ENCODE data around the gene TPRKB. TPM values are rescaled to one million over a fixed set of nuclear protein-coding genes. Genes with fewer than 3 reads are reported as not detected.

The TPRKB gene
- total RNA-seq, 1 experiment from 2014 or later: 38.5 TPM

DNA sequence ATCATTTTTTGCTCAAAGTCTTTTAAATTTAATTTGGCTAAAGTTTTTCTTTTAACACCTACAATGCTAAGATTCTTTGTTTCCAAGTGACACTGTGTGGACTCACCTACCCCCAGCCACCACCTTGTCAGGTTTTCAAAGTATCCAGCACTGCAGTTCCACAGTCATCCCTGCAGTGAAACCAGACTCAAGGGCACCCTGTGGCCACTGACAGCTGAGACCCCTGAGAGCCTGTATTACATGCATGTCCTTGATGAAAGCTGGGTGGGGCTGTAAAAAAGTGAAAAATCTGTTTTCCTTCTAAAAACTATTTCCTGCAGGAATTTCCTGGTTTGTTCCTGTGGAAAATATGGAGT is 19.9 kb downstream of the TPRKB start:
- no TSS peak for BruUV-seq (replicated peaks)
- DNase-seq (ENCODE audit: low read depth, low spot score): no peak
- H3K27ac ChIP-seq (ENCODE audit: low read length): no peak overlapping the region
- in situ Hi-C loops (cut with HindIII; ENCODE audit: low pct_unique_long_range_greater_than_20kb, low sequenced_read_pairs): no loop called here
- no peaks in the 10 kb centered on the region for H3K4me1 ChIP-seq (ENCODE audit: control insufficient read depth, insufficient read depth, low read length)
- CTCF ChIA-PET: no interaction called here
- H3K9me3 ChIP-seq (ENCODE audit: control insufficient read depth, insufficient read depth, low read depth, low read length): no peaks in the 10 kb centered on the region; the same call in 1 of the 2 replicates
- POLR2A ChIA-PET: no interaction called here
- no peak for ATAC-seq
- H3K36me3 ChIP-seq (ENCODE audit: control insufficient read depth, insufficient read depth, low read length): no peaks in the 10 kb centered on the region
- TF ChIP-seq, protein P1, sequence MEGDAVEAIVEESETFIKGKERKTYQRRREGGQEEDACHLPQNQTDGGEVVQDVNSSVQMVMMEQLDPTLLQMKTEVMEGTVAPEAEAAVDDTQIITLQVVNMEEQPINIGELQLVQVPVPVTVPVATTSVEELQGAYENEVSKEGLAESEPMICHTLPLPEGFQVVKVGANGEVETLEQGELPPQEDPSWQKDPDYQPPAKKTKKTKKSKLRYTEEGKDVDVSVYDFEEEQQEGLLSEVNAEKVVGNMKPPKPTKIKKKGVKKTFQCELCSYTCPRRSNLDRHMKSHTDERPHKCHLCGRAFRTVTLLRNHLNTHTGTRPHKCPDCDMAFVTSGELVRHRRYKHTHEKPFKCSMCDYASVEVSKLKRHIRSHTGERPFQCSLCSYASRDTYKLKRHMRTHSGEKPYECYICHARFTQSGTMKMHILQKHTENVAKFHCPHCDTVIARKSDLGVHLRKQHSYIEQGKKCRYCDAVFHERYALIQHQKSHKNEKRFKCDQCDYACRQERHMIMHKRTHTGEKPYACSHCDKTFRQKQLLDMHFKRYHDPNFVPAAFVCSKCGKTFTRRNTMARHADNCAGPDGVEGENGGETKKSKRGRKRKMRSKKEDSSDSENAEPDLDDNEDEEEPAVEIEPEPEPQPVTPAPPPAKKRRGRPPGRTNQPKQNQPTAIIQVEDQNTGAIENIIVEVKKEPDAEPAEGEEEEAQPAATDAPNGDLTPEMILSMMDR (IDR thresholded peaks at IDR 0.05): no peak
- TF ChIP-seq, protein P2, sequence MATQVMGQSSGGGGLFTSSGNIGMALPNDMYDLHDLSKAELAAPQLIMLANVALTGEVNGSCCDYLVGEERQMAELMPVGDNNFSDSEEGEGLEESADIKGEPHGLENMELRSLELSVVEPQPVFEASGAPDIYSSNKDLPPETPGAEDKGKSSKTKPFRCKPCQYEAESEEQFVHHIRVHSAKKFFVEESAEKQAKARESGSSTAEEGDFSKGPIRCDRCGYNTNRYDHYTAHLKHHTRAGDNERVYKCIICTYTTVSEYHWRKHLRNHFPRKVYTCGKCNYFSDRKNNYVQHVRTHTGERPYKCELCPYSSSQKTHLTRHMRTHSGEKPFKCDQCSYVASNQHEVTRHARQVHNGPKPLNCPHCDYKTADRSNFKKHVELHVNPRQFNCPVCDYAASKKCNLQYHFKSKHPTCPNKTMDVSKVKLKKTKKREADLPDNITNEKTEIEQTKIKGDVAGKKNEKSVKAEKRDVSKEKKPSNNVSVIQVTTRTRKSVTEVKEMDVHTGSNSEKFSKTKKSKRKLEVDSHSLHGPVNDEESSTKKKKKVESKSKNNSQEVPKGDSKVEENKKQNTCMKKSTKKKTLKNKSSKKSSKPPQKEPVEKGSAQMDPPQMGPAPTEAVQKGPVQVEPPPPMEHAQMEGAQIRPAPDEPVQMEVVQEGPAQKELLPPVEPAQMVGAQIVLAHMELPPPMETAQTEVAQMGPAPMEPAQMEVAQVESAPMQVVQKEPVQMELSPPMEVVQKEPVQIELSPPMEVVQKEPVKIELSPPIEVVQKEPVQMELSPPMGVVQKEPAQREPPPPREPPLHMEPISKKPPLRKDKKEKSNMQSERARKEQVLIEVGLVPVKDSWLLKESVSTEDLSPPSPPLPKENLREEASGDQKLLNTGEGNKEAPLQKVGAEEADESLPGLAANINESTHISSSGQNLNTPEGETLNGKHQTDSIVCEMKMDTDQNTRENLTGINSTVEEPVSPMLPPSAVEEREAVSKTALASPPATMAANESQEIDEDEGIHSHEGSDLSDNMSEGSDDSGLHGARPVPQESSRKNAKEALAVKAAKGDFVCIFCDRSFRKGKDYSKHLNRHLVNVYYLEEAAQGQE (IDR thresholded peaks at IDR 0.05; ENCODE audit: insufficient read depth in 1 of 2, low read depth in 2 of 2, low read length in 1 of 2): no peak
- no peak for TF ChIP-seq SIN3A (IDR thresholded peaks at IDR 0.05; ENCODE audit: borderline replicate concordance, insufficient read depth, low read depth, low read length)
- TF ChIP-seq POLR2AphosphoS5 (IDR thresholded peaks at IDR 0.05; ENCODE audit: low read depth, low read length): no peak
- no peak for TF ChIP-seq TCF7L2 (IDR thresholded peaks at IDR 0.05; ENCODE audit: low read depth, low read length)
- no peaks in the 10 kb centered on the region for H3K27me3 ChIP-seq (ENCODE audit: control insufficient read depth, insufficient read depth, low read length)
- no peak overlapping the region for H3K4me3 ChIP-seq (ENCODE audit: low read depth in 2 of 2, low read length in 2 of 2)
- intact Hi-C loops (cut with micrococcal nuclease; ENCODE audit: unreplicated experiment): no loop called here

DNA sequence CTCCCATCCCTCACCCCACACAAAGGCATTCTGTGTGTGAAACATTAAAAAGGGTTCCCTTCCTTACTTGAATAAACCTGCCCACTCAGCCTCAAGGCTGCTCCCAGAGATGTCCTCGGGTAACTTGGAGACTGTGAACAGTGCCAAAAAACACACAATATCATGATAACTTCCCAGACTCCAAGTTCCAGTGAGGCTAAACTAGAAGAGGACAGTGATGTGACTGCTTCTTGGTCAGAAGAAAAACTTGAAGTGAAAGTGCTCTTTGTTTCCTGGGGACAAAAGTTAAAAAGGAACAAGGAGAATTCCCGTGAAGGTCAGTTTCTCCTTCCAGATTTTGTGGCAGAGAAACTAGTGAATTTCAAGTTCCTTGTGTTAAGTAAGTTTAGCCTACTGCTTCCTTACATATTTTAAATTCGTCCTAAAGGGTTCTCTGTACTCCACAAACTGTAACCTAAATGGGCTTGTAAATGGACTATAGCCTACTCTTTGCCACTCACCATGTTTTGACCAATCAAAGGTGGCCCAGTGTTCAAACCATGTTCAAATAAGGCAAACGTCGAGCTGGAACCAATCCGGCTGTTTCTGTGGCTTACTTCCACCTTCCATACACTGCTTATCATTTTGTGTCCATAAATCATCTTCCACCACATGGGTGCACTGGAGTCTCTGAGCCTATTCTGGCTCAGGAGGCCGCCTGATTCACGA is 20.4 kb downstream of the TPRKB start:
- in situ Hi-C loops (cut with HindIII; ENCODE audit: low pct_unique_long_range_greater_than_20kb, low sequenced_read_pairs): no loop called here
- TF ChIP-seq TCF7L2 (IDR thresholded peaks at IDR 0.05; ENCODE audit: low read depth, low read length): no peak
- TF ChIP-seq, protein P2 (IDR thresholded peaks at IDR 0.05; ENCODE audit: insufficient read depth in 1 of 2, low read depth in 2 of 2, low read length in 1 of 2): no peak
- TF ChIP-seq POLR2AphosphoS5 (IDR thresholded peaks at IDR 0.05; ENCODE audit: low read depth, low read length): no peak
- no peak for TF ChIP-seq SIN3A (IDR thresholded peaks at IDR 0.05; ENCODE audit: borderline replicate concordance, insufficient read depth, low read depth, low read length)
- Histone ChIP-seq H3K27ac (ENCODE audit: low read length) (no peak overlapping the region), H3K9me3 (ENCODE audit: control insufficient read depth, insufficient read depth, low read depth, low read length) (no peaks in the 10 kb centered on the region; the same call in 1 of the 2 replicates), H3K36me3 (ENCODE audit: control insufficient read depth, insufficient read depth, low read length) (no peaks in the 10 kb centered on the region), H3K4me3 (ENCODE audit: low read depth in 2 of 2, low read length in 2 of 2) (no peak overlapping the region), H3K27me3 (ENCODE audit: control insufficient read depth, insufficient read depth, low read length) (no peaks in the 10 kb centered on the region), H3K4me1 (ENCODE audit: control insufficient read depth, insufficient read depth, low read length) (no peaks in the 10 kb centered on the region)
- no peak for ATAC-seq
- DNase-seq (ENCODE audit: low read depth, low spot score): no peak
- intact Hi-C loops (cut with micrococcal nuclease; ENCODE audit: unreplicated experiment): no loop called here
- POLR2A ChIA-PET: no interaction called here
- no TSS peak for BruUV-seq (replicated peaks)
- CTCF ChIA-PET: no interaction called here

All from Panc1 (cell line).